HG03108 (cell line): ENCODE data around the gene ALPL.

ENCODE experiments used
- ATAC-seq: cut with Tn5 transposase; IDR thresholded peaks from one replicate; pipeline ENCODE4 v1.9.1; 2021; ENCODE audit warnings: moderate library complexity; ENCODE audit not compliant: unreplicated experiment

ALPL gene

GRCh38 chr1:21614419-21615115 is 105.3 kb downstream of the ALPL start:
- no peak for ATAC-seq

DNA sequence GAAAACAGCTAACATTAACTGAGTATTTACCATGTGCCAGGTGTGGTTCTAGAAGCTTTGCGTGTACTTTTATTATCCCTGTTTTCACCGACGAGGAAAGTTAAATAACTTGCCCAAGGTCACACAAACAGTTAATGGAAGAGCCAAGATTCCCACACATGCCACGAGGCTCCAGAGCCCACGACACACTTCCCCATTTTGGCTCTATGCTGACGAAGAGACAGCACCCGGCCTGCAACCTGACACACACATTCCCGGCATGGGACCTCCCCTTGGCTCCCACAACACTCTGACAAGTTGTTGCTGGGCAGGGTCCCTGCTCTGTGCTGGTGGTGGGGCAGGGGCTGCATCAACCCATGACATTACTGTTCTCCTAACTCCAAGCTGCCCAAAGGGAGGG is 107.1 kb downstream of the ALPL start:
- no peak for ATAC-seq

DNA sequence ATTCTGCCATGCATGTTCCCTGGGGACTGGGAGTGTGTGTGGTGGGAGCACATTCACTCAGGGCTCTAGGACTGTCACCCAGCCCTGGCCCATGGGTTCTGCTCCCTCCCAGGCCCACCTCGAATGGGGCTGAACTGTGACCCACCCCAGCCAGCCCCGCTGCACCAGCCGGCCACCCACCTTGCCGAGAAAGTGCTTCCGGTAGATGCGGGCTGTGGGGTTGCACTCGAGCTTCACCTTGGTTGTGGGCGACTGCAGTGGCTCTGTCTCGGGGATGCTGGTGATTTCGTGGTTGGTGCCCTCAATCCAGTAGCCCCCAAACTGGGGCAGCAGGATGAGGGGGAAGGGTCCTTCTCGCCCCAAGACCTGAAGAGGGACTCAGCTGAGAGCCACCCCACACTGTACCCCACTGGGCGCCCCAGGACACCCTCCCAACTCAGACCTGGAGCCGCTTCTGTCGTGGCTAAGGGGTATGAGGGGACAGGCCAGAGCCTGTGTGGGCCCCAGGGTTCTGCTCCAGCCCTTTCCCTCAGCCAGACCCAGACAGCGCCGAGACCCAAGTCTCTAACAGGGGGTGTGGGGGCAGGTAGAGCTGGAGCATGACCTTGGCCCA is 108.0 kb downstream of the ALPL start:
- ATAC-seq = no peak

GRCh38 chr1:21618059-21618458 is 108.8 kb downstream of the ALPL start:
- ATAC-seq = no peak

DNA sequence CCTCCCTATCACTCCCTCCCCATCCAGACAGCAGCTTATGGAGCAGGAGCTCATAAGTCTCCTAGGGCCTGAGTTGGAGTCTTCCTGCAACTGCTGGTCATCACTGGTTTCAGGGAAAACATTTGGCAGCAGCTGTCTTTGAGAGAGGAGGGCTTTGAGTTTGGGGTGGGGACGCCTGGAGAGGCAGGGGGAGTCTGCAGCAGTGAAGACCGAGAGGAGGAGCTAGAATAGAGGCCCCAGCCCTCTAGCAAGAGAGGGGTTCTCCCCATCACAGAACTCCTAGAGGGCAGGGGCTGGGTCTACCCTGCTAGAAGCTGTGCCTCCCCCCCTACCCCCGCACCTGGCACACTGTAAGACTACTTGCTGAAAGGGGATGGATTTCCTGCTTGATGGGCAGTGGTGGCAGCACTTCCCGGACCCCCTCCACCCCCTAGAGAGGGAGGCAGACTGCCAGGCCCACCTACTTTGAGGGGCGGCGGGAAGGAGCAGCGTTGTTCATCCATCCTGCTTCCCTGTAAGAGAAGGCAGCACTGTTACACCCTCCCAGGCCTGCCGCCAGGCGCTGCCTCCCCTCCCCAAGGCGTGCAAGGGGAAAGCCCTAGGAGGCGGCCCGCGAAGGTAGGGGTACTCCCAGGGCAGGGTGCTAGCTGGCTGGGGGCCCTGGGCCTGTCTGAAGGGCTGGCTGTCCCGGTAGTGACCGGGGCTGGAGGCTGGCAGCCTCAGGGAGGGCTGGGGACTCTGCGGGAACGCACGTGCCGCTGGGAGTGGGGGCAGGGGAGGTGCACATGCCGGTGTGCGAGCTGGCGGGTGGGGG is 109.5 kb downstream of the ALPL start:
- no peak for ATAC-seq

- no peak for ATAC-seq
Observed at GRCh38 chr1:21619375-21619947, 110.2 kb downstream of the ALPL start.

GRCh38 chr1:21620011-21620410 is 110.8 kb downstream of the ALPL start:
- ATAC-seq = no peak

- no peak for ATAC-seq
Observed at GRCh38 chr1:21620496-21620895, 111.3 kb downstream of the ALPL start.

DNA sequence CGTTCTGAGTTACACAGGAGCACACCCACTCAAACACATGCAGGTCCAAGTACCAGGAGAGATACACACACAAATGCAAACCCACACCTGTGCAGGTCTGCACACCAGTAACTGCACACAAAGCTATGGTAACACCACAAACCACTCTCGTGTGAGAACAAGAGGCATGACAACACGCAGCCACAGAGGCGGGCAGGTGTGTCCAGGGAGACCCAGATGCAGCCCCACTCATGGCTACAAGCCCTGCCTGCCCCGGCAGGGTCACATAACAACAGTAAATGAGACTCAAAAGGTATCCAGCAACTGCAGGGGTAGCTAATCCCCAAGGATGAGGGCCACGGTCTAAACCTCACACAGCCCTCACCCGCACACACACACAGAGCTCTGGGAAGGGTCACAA is 111.8 kb downstream of the ALPL start:
- ATAC-seq = no peak

DNA sequence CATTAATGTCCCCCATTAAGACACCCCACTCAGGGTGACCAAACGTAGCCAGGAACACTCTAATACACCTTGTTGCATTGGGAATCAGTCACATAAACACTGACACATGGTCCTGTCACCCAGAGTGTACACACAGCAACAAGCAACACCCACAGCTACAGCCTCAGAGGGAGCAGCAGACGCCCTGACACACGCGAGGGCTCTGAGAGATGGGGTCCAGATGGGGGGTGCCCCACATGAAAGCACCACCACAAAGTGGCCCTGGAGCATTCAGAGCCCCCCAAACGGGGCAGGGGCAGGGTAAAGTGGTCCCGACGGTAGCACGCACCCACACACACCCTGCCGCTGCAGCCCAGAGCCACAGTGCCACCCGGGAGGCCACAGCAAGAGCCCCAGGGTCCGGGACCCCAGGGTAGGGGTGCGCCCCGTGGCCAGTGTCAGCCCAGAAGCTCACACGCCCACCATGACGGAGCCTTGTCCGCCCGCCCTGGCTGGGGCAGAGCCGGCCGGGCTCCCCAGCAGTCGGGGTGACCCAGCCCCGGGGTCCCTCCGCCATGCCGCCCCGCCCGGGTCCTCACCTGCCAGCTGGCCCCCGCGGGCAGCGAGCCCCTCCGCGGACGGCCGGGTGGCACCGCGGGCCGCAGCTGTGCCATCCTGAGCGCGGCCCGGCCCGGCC is 112.7 kb downstream of the ALPL start:
- ATAC-seq = no peak

GRCh38 chr1:21622466-21623315 is 113.5 kb downstream of the ALPL start:
- ATAC-seq = no peak

GRCh38 chr1:21623410-21623961 is 114.3 kb downstream of the ALPL start:
- no peak for ATAC-seq

DNA sequence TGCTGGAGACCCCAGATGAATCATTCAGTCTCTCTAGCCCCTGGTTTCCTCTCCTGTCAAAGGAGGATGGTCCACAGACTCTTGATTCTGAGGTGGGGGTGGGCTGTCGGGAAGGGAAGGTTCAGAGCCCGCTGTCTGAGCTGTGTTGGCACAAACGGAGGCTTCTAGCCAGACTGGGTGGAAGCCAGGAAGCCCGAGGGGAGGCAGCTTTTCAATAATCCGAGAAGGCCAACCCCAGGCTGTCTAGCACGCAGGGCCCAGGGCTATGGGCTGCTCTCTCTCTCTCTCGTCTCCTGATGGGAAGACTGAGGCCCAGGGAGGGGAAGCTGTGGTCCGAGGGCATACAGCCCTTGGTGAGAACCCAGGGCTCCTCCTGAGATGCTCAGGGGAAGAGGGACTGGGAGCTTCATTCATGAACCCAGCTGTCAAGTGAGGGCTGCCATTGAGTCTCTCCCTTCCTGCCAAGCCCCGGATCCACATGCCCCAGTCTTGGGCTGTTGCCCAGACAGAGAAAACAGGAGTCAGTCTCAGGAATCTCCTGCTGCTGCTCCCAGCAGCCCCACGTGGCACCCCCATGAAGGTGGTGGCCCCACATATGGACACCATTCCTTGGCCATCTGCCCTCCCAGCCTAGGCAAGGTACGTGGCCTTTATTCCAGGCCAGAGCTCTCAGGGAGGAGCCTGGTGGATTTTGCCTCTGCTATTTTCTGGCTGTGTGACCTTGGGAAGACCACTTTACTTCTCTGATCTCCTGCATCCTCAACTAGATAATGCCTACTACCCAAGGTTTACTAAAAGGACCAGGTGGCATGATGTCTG is 115.6 kb downstream of the ALPL start:
- ATAC-seq = no peak

DNA sequence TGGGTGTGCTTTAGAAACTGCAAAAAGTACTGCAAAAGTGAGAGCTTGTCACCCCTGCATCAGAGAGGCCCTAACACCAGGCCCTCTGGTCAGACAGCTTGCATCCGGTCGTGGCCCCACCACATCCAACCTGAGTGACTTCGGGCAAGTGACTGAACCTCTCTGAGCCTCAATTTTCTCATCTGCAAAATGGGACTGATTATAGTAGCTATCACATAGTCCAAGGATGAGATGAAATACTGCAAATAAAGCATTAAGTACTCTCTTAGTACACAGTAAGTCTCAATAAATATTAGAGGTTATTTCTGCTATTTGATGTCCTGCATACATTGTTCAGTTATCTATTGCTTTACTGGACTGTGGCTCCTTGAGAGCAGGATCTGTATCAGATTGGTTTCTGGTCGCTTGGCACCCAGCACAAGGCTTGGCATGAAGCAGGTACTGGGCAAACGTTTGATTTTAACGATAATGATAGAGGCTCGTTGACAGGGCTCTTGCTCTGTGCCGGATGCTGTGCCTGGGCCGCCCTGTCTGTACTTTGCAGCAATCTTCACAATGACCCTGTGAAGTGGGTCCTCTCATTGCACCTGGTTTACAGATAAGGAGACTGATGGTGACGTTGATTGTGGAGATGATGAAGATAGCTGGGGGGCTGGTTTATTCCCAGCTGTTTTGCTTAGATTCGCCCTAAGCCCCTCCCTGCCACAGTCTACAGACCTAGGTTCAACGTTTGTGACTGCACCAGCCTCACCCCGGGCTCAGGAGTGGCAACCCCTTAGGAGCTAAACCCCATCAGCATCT is 116.4 kb downstream of the ALPL start:
- ATAC-seq = no peak

DNA sequence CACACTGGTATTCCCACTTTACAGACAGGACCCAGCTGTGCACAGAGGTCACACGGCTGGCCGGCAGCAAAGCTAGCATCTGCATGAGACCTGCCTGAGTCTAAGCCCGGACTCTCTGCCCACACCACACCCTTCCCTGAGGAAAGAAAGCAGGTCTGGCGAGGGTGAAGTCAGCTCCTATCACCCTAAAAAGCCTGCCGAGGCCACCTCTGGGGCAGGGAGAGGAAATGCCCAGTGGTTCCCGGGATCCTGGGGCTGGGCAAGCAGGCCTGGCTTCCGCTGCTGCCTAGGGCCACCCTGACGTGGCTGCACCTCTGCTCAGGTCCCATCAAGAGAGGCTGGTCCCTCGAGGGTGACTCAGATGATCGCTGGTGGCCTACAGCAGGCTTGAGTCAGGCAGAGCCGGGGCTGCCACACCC is 117.7 kb downstream of the ALPL start:
- ATAC-seq = no peak
